H9 (cell line): ENCODE measurements around the gene DDI2. TPM values are rescaled to one million over a fixed set of nuclear protein-coding genes. Genes with fewer than 3 reads are reported as not detected.

Source experiments
- DNase-seq: peaks from one replicate; pipeline ENCODE4 v3.0.0-alpha.2; 2017
- H2AFZ ChIP-seq: one replicate; pipeline ENCODE4 v1.6.1; 2013; ENCODE audit warnings: mild to moderate bottlenecking, low read length, control low read depth, moderate library complexity
- H2AK5ac ChIP-seq: 2 replicates; pipeline ENCODE4 v1.6.1; 2013; ENCODE audit warnings: low read length, control low read depth, mixed read lengths; ENCODE audit not compliant: insufficient read length
- H2BK120ac ChIP-seq: one replicate; pipeline ENCODE4 v1.6.1; 2013; ENCODE audit warnings: low read depth, mild to moderate bottlenecking, low read length, control low read depth, inconsistent platforms; ENCODE audit not compliant: poor library complexity, severe bottlenecking
- H2BK12ac ChIP-seq: 2 replicates; pipeline ENCODE4 v1.6.1; 2013; ENCODE audit warnings: low read length, control low read depth, mixed read lengths, low read depth; ENCODE audit not compliant: insufficient read length
- H2BK15ac ChIP-seq: 2 replicates; pipeline ENCODE4 v1.6.1; 2013; ENCODE audit warnings: low read depth, low read length, control low read depth
- H2BK20ac ChIP-seq: one replicate; pipeline ENCODE4 v1.6.1; 2013; ENCODE audit warnings: low read depth, mild to moderate bottlenecking, low read length, control low read depth, inconsistent platforms; ENCODE audit not compliant: poor library complexity, severe bottlenecking
- H2BK5ac ChIP-seq: 2 replicates; pipeline ENCODE4 v1.6.1; 2013; ENCODE audit warnings: low read length, control low read depth, mixed read lengths; ENCODE audit not compliant: insufficient read length
- H3K14ac ChIP-seq: 2 replicates; pipeline ENCODE4 v1.6.1; 2013; ENCODE audit warnings: low read length, control low read depth; ENCODE audit not compliant: insufficient read depth
- H3K18ac ChIP-seq: 2 replicates; pipeline ENCODE4 v1.6.1; 2013; ENCODE audit warnings: low read depth, mild to moderate bottlenecking, mixed read lengths, low read length, control low read depth; ENCODE audit not compliant: insufficient read length
- H3K23ac ChIP-seq: 2 replicates; pipeline ENCODE4 v1.6.1; 2013; ENCODE audit warnings: low read length, control low read depth, mixed read lengths, low read depth; ENCODE audit not compliant: insufficient read length
- H3K23me2 ChIP-seq: 2 replicates; pipeline ENCODE4 v1.6.1; 2013; ENCODE audit warnings: low read depth, mild to moderate bottlenecking, mixed read lengths, low read length, control low read depth; ENCODE audit not compliant: insufficient read length, poor library complexity, severe bottlenecking
- H3K27ac ChIP-seq: 2 replicates; pipeline ENCODE4 v1.5.1; 2013; ENCODE audit warnings: low read length, control low read depth, mixed read lengths, low read depth; ENCODE audit not compliant: insufficient read length
- H3K27me3 ChIP-seq: 2 replicates; pipeline ENCODE4 v1.6.1; 2013; ENCODE audit warnings: low read length, control low read depth, inconsistent platforms; ENCODE audit not compliant: insufficient read depth
- H3K4ac ChIP-seq: 2 replicates; pipeline ENCODE4 v1.6.1; 2013; ENCODE audit warnings: low read depth, mild to moderate bottlenecking, control low read depth, inconsistent platforms, low read length, moderate library complexity
- H3K4me1 ChIP-seq: 2 replicates; pipeline ENCODE4 v1.6.1; 2013; ENCODE audit warnings: low read length, control low read depth, inconsistent platforms; ENCODE audit not compliant: insufficient read depth
- H3K4me2 ChIP-seq: 2 replicates; pipeline ENCODE4 v1.6.1; 2013; ENCODE audit warnings: low read length, control low read depth, mixed read lengths; ENCODE audit not compliant: insufficient read length, insufficient read depth
- H3K56ac ChIP-seq: 2 replicates; pipeline ENCODE4 v1.6.1; 2013; ENCODE audit warnings: low read depth, mild to moderate bottlenecking, mixed read lengths, low read length, control low read depth; ENCODE audit not compliant: insufficient read length
- H3K79me1 ChIP-seq: 2 replicates; pipeline ENCODE4 v1.6.1; 2013; ENCODE audit warnings: low read depth, mild to moderate bottlenecking, moderate library complexity, low read length, control low read depth, inconsistent platforms; ENCODE audit not compliant: insufficient read depth, poor library complexity, severe bottlenecking
- H3K79me2 ChIP-seq: 2 replicates; pipeline ENCODE4 v1.6.1; 2013; ENCODE audit warnings: low read length, control low read depth, inconsistent platforms; ENCODE audit not compliant: insufficient read depth
- H3K9ac ChIP-seq: 2 replicates; pipeline ENCODE4 v1.6.1; 2013; ENCODE audit warnings: low read length, control low read depth, mixed read lengths; ENCODE audit not compliant: insufficient read length; ENCODE audit errors: extremely low read depth
- H3K9me3 ChIP-seq: one replicate; pipeline ENCODE4 v1.6.1; 2013; ENCODE audit warnings: low read depth, low read length, inconsistent platforms; ENCODE audit not compliant: control insufficient read depth
- H3T11ph ChIP-seq: one replicate; pipeline ENCODE4 v1.6.1; 2013; ENCODE audit warnings: mild to moderate bottlenecking, low read length, control low read depth, inconsistent platforms
- H4K20me1 ChIP-seq: one replicate; pipeline ENCODE4 v1.6.1; 2013; ENCODE audit not compliant: control insufficient read depth, insufficient read length, insufficient read depth
- H4K5ac ChIP-seq: 2 replicates; pipeline ENCODE4 v1.6.1; 2013; ENCODE audit warnings: low read depth, mild to moderate bottlenecking, mixed read lengths, low read length, control low read depth; ENCODE audit not compliant: insufficient read length
- H4K8ac ChIP-seq: replicated peaks from 2 replicates; pipeline ENCODE4 v1.6.1; 2013; ENCODE audit warnings: low read length, control low read depth, mixed read lengths, low read depth; ENCODE audit not compliant: insufficient read length
- H4K91ac ChIP-seq: 2 replicates; pipeline ENCODE4 v1.6.1; 2013; ENCODE audit warnings: low read depth, mild to moderate bottlenecking, moderate library complexity, mixed read lengths, low read length, control low read depth; ENCODE audit not compliant: insufficient read length
- H3K27ac Mint-ChIP-seq, 3 experiments: 2 replicates in 2 of 3; 3 replicates in 1 of 3; pipeline ENCODE4 v1.8.0; 2020 to 2021; ENCODE audit warnings: mixed read lengths in 3 of 3, mild to moderate bottlenecking in 1 of 3, moderate library complexity in 1 of 3
- H3K27me3 Mint-ChIP-seq: 2 replicates; pipeline ENCODE4 v1.8.0; 2021; ENCODE audit warnings: low read depth, mild to moderate bottlenecking, moderate library complexity, mixed read lengths
- H3K36me3 Mint-ChIP-seq, 3 experiments: 2 replicates in 2 of 3; 3 replicates in 1 of 3; pipeline ENCODE4 v1.8.0; 2020 to 2021; ENCODE audit warnings: low read depth in 3 of 3, mixed read lengths in 3 of 3; ENCODE audit not compliant: insufficient read depth in 1 of 3
- H3K4me1 Mint-ChIP-seq, 2 experiments: 2 replicates each; pipeline ENCODE4 v1.8.0; 2020; ENCODE audit warnings: mixed read lengths in 2 of 2
- H3K4me3 Mint-ChIP-seq, 2 experiments: 2 replicates in 1 of 2; 3 replicates in 1 of 2; pipeline ENCODE4 v1.8.0; 2020 to 2021; ENCODE audit warnings: mild to moderate bottlenecking in 2 of 2, mixed read lengths in 2 of 2, moderate library complexity in 1 of 2
- H3K9me3 Mint-ChIP-seq, 2 experiments: 2 replicates in 1 of 2; 3 replicates in 1 of 2; pipeline ENCODE4 v1.8.0; 2020; ENCODE audit warnings: mild to moderate bottlenecking in 2 of 2, mixed read lengths in 2 of 2, moderate library complexity in 1 of 2
- total RNA-seq: library from RNA; stranded (reverse); gene quantifications from 2 replicates; pipeline ENCODE4 v1.2.1, GENCODE V29; 2021
- TF ChIP-seq, protein P1 (sequence below): fragments of 200-600 bp; sonication (generic); conservative IDR thresholded peaks from 3 replicates; pipeline ENCODE4 v1.8.0; 2021; ENCODE audit warnings: antibody characterized with exemption, mild to moderate bottlenecking

Gene DDI2
- total RNA-seq, 1 experiment from 2014 or later, result 45.0 TPM

GRCh38 chr1:15639262-15639661 is 22.0 kb downstream of the DDI2 start:
- Histone ChIP-seq H2BK120ac (no peak overlapping the region), H3K9ac (no peak overlapping the region), H2AFZ (no peak overlapping the region), H3K9me3 (no peaks in the 10 kb centered on the region), H2BK5ac (no peak overlapping the region), H4K20me1 (no peaks in the 10 kb centered on the region), H2BK15ac (no peak overlapping the region), H3K56ac (no peak overlapping the region), H3K4me1 (no peaks in the 10 kb centered on the region), H3K18ac (no peak overlapping the region), H3K79me1 (peaks cover 2% of the 10 kb centered on the region), H3K14ac (no peak overlapping the region), H4K8ac (no peak overlapping the region), H3K4ac (no peak overlapping the region), H2BK12ac (no peak overlapping the region), H3K4me2 (no peak overlapping the region), H3K23me2 (no peaks in the 10 kb centered on the region), H4K5ac (no peak overlapping the region), H2BK20ac (no peak overlapping the region), H3K27ac (no peak overlapping the region), H2AK5ac (no peak overlapping the region), H3K27me3 (no peaks in the 10 kb centered on the region), H4K91ac (no peak overlapping the region), H3T11ph (no peak overlapping the region), H3K79me2 (no peaks in the 10 kb centered on the region), H3K23ac (no peak overlapping the region)
- H3K9me3 Mint-ChIP-seq, result no peaks in the 10 kb centered on the region
- H3K4me1 Mint-ChIP-seq, result no peaks in the 10 kb centered on the region
- no peak overlapping the region for H3K4me3 Mint-ChIP-seq
- H3K27ac Mint-ChIP-seq, result no peak overlapping the region
- peaks cover 45 to 91% (median 88%) of the 10 kb centered on the region in 3 experiments for H3K36me3 Mint-ChIP-seq
- no peak for DNase-seq
- TF ChIP-seq, protein P1, sequence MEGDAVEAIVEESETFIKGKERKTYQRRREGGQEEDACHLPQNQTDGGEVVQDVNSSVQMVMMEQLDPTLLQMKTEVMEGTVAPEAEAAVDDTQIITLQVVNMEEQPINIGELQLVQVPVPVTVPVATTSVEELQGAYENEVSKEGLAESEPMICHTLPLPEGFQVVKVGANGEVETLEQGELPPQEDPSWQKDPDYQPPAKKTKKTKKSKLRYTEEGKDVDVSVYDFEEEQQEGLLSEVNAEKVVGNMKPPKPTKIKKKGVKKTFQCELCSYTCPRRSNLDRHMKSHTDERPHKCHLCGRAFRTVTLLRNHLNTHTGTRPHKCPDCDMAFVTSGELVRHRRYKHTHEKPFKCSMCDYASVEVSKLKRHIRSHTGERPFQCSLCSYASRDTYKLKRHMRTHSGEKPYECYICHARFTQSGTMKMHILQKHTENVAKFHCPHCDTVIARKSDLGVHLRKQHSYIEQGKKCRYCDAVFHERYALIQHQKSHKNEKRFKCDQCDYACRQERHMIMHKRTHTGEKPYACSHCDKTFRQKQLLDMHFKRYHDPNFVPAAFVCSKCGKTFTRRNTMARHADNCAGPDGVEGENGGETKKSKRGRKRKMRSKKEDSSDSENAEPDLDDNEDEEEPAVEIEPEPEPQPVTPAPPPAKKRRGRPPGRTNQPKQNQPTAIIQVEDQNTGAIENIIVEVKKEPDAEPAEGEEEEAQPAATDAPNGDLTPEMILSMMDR, result no peak
- no peaks in the 10 kb centered on the region for H3K27me3 Mint-ChIP-seq
